MM.1S (cell line): ENCODE results near the gene SERPINB4.

Experiments used
- CTCF ChIP-seq: fragments of 300-600 bp; sonication (generic); IDR thresholded peaks from 2 replicates; pipeline ENCODE4 v1.5.1; 2016; ENCODE audit warnings: antibody characterized with exemption, low read length, mixed read lengths
- EZH2 ChIP-seq: fragments of 300-600 bp; sonication (generic); optimal IDR thresholded peaks from 2 replicates; pipeline ENCODE3; 2017; ENCODE audit warnings: low read depth, mild to moderate bottlenecking, antibody characterized with exemption, low read length, mixed read lengths
- EZH2phosphoT487 ChIP-seq: fragments of 300-600 bp; sonication (generic); IDR thresholded peaks from 2 replicates; pipeline ENCODE4 v1.6.1; 2018; ENCODE audit warnings: antibody characterized with exemption, low read length

- TF ChIP-seq CTCF = no peak
- TF ChIP-seq EZH2phosphoT487 = no peak
- no peak for TF ChIP-seq EZH2
Measured at GRCh38 chr18:63619661-63620060, 24.4 kb downstream of the SERPINB4 start.
